ENCODE data around the gene ADGRF3.
"Not testable (repeated sequence)": the region's sequence is repeated elsewhere in the genome, so short reads cannot be mapped to it uniquely, and the experiment has no call there.

ADGRF3 gene

GRCh38 chr2:26312471-26312870 lies 34.1 kb downstream of the ADGRF3 start:
- TF ChIP-seq CTCF (IDR thresholded peaks at IDR 0.05; ENCODE audit: extremely low read depth, insufficient read depth, missing control alignments), result no peak
- in situ Hi-C loops (cut with MboI; ENCODE audit: low pct_unique_long_range_greater_than_20kb, low sequenced_read_pairs, unreplicated experiment), result no loop called here
- DNase-seq (ENCODE audit: low spot score), result no peak

- no peak for DNase-seq (ENCODE audit: low spot score)
- TF ChIP-seq CTCF (IDR thresholded peaks at IDR 0.05; ENCODE audit: extremely low read depth, insufficient read depth, missing control alignments), result no peak
- in situ Hi-C loops (cut with MboI; ENCODE audit: low pct_unique_long_range_greater_than_20kb, low sequenced_read_pairs, unreplicated experiment), result no loop called here
Observed at GRCh38 chr2:26309921-26310320, 36.7 kb downstream of the ADGRF3 start.

- in situ Hi-C loops (cut with MboI; ENCODE audit: low pct_unique_long_range_greater_than_20kb, low sequenced_read_pairs, unreplicated experiment), result no loop called here
- TF ChIP-seq CTCF (IDR thresholded peaks at IDR 0.05; ENCODE audit: extremely low read depth, insufficient read depth, missing control alignments), result no peak
- no peak for DNase-seq (ENCODE audit: low spot score)
Observed at GRCh38 chr2:26305540-26305939, 41.0 kb downstream of the ADGRF3 start.

- DNase-seq (ENCODE audit: low spot score); in situ Hi-C loops (cut with MboI; ENCODE audit: low pct_unique_long_range_greater_than_20kb, low sequenced_read_pairs, unreplicated experiment): not testable (repeated sequence)
Observed at GRCh38 chr2:26305094-26305493, 41.5 kb downstream of the ADGRF3 start.

GRCh38 chr2:26302846-26303245 lies 43.7 kb downstream of the ADGRF3 start:
- in situ Hi-C loops (cut with MboI; ENCODE audit: low pct_unique_long_range_greater_than_20kb, low sequenced_read_pairs, unreplicated experiment), result no loop called here
- TF ChIP-seq CTCF (IDR thresholded peaks at IDR 0.05; ENCODE audit: extremely low read depth, insufficient read depth, missing control alignments), result no peak
- DNase-seq (ENCODE audit: low spot score), result no peak

GRCh38 chr2:26300234-26300925 lies 46.2 kb downstream of the ADGRF3 start:
- in situ Hi-C loops (cut with MboI; ENCODE audit: low pct_unique_long_range_greater_than_20kb, low sequenced_read_pairs, unreplicated experiment), result no loop called here
- no peak for TF ChIP-seq CTCF (IDR thresholded peaks at IDR 0.05; ENCODE audit: extremely low read depth, insufficient read depth, missing control alignments)
- DNase-seq (ENCODE audit: low spot score), result no peak

GRCh38 chr2:26299471-26300101 lies 47.0 kb downstream of the ADGRF3 start:
- in situ Hi-C loops (cut with MboI; ENCODE audit: low pct_unique_long_range_greater_than_20kb, low sequenced_read_pairs, unreplicated experiment), result no loop called here
- no peak for TF ChIP-seq CTCF (IDR thresholded peaks at IDR 0.05; ENCODE audit: extremely low read depth, insufficient read depth, missing control alignments)
- DNase-seq (ENCODE audit: low spot score), result peak; percentile 37

All from GM13977 (cell line).